NCI-H524 treated with DMSO at 0.1 percent for 48 hours (cell line): Measurements from ENCODE around the gene RASSF7.

Experiments used
- DNase-seq: peaks from one replicate; lab custom pipeline; 2025; lab: John Stamatoyannopoulos, UW

Gene RASSF7

GRCh38 chr11:610146-610801 lies 49.5 kb downstream of the RASSF7 start:
- no peak for DNase-seq

DNA sequence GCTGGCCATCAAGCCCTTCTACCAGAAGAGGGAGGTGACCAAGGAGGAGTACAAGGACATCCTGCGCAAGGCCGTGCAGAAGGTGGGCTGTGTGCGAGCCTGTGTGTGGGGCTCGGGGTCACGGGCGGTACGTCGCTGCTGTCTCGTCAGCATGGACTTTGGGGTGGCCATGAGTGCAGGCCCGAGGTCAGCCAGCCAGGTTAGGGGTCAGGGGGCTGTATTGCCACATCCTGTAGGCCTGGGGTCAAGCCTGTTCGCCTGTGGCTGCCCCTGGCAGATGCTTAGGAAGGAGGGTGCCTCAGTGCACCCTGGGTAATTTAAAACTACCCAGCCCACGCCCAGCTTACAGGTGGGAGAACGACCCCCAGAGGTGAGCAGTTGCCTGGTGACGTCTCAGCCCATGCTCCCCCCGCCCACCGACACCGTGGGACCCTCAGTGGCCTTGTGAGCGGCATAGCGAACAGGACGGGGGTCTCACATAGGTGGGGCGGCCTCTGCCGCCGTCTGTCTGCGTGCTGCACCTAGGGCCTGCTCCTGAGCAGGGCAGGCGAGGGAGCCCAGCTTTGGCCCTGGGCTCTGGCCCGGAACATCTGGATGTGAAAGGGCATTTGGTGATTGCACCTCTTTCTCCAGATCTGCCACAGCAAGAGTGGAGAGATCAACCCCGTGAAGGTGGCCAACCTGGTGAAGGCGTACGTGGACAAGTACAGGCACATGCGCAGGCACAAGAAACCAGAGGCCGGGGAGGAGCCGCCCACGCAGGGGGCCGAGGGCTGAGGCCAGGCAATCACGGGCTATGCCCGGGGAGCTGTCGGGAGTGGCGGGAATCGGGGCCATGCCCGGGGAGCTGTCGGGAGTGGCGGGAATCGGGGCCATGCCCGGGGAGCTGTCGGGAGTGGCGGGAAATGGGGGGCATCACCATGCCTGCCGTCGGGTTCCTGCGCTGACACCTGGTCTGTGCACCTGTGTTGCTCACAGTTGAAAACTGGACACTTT lies 50.5 kb downstream of the RASSF7 start:
- DNase-seq: no peak

GRCh38 chr11:612201-612960 lies 51.6 kb downstream of the RASSF7 start:
- no peak for DNase-seq

DNA sequence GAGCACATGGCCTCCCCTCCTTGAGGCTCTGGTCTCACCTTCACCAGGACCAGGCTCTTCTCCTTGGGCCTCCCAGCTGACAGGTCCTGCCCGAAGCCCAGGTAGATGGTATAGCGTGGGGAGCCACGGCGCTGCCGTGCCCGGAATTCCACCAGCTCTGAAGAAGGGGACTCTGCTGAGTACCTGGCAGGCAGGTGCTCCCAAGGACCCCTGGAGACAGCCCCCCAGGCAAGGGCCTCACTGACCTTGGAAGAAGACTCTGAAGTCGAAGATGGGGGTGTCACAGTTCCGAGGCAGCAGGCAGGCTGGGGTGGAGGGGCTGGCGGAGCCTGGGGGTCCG lies 52.2 kb downstream of the RASSF7 start:
- no peak for DNase-seq

DNA sequence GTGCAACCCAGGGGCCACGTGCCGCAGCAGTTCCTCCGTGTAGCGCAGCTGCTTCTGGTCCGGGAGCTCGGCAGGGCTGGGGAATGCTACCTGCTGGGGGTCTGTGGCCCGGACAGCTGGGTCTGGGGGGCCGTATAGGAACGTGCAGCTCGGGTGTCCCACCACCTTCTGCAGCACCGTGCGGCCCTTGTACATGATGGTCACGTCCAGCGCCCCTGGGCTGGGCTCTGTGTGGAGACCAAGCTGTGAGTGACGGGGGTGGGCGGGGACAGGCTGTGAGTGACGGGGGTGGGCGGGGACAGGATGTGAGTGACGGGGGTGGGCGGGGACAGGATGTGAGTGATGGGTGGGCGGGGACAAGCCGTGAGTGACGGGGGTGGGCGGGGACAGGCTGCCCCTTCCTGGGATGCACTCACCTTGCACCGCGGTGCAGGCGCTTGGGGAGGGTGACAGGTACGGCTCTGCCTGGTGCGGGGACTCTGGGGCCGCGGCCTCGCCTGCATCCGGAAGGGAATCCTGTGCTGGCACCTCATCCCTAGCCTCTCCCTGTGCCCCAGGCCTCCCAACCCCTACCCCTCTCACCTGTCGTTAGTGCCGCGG lies 52.7 kb downstream of the RASSF7 start:
- DNase-seq: no peak
